T-helper 2 cell (primary cell): ENCODE measurements around the gene TTLL3.
"Not testable (repeated sequence)": the region's sequence is repeated elsewhere in the genome, so short reads cannot be mapped to it uniquely, and the experiment has no call there.

Experiments
- DNase-seq, 5 experiments: peaks; one replicate each; pipeline versions ENCODE4 v3.0.0 to v3.0.0-alpha.2; 2012 to 2022

Gene TTLL3

DNA sequence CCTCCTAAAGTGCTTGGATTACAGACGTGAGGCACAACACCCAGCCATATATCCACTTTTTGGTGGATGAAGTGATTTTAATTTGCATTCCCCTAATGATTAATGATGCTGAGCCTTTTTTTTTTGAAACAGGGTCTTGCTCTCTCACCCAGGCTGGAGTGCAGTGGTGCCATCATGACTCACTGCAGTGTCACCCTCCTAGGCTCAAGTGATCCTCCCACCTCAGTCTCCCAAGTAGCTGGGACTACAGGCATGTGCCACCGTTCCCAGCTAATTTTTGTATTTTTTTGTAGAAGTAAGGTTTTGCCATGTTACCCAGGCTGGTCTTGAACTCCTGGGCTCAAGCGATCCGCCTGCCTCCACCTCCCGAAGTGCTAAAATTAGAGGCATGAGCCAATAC is 62.0 kb downstream of the TTLL3 start:
- DNase-seq = not testable (repeated sequence)

DNA sequence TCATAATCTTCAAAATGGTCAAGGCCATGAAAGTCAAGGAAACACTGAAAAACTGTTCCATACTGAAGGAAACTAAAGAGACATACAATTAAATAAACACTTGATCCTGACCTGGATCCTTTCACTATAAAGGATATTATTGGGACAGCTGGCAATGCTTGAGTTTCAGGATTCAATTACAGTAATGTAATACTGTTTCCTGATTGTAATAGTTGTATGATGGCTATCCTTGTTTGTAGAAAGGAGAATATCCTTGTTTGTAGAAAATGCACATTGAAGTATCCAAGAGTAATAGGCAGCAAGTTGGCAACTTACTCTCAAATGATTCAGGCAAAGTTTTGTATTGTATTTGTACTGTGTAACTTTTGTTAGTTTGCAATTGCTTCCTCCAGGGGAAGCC is 65.4 kb downstream of the TTLL3 start:
- DNase-seq = no peak

DNA sequence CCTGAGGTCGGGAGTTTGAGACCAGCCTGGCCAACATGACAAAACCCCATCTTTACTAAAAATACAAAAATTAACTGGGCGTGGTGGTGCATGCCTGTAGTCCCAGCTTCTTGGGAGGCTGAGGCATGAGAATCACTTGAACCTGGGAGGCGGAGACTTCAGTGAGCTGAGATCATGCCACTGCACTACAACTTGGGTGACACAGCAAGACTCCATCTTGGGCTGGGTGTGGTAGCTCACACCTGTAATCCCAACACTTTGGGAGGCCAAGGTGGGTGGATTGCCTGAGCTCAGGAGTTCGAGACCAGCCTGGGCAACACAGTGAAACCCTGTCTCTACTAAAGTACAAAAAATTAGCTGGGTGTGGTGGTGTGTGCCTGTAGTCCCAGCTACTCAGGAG is 66.2 kb downstream of the TTLL3 start:
- DNase-seq = not testable (repeated sequence)

DNA sequence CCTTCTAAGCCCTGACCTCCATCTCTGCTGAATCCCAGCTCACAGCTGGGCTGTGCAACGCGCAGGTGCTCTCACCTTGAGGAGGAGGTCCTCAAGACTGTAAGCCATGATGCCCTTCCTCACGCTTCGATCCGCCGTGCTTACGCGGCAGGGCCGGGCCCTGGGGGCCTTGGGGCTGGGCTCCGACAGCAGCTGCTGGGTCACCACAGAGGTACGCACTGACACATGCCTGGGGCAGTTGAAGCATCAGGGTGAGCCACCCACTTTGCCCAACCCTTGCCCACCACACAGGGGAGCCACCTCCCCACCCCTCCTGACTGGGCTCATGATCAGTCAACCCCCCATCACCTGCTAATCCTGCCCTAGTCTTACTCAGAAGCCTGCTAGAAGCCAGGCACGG is 66.9 kb downstream of the TTLL3 start:
- DNase-seq = no peak

DNA sequence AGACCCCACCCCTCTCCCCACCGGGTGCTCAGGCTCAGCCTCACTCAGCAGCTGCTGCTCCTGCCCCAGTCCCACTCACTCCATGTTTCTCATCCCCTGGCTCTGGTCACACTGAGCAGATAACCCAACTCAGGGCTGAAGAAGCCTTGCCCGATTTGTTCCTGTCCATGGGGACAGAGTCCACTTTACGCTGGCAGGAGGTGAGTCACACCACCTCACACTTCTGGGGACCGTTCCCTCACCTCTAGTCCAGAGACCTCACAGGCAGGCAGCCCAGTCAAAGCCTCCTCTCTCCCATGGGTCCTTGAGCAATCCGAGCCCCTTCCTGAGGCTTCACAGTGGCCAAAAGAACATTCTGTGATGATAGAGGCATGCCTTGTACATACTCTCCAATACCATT is 68.6 kb downstream of the TTLL3 start:
- no peak for DNase-seq

DNA sequence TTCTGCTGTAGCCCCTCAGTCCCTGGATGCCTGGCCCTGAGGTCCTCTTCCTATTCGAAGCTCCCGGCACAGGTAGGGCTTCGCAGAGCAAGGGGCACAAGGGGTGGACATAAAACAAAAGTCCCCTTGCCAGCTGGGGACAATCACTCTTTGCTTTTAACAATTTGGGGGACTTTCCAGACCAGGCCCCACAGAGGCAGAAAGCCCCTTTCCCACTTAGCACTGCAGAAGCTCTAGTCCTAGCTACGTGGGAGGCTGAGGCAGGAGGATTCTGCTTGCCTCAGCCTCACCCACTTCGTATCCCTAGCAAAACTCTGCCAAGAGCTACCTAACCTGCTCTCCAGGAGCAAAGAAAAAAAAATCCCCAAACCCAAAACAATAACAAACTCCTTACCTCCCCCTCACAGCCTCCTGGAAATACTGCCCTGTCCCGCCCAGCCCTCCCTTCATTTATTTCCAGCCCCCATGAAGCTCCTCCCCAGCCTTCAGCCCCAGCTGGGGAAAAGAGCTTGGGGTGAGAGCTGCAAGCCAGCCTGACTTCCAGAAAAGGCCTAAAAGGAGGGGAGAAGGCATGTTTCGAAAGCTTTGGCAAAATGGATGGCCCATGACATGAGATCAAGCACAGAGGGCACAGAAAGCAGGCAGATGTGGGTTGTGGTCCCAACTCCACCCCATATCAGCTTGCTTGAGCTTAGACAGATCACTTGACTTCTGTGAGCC is 69.9 kb downstream of the TTLL3 start, which contains the start of gene CIDEC:
Gene CIDEC, minus strand, starts transcription at position 424 of the 720 bp plus-strand sequence. CDS start 1,767 bp downstream, outside the sequence.
- DNase-seq = no peak

DNA sequence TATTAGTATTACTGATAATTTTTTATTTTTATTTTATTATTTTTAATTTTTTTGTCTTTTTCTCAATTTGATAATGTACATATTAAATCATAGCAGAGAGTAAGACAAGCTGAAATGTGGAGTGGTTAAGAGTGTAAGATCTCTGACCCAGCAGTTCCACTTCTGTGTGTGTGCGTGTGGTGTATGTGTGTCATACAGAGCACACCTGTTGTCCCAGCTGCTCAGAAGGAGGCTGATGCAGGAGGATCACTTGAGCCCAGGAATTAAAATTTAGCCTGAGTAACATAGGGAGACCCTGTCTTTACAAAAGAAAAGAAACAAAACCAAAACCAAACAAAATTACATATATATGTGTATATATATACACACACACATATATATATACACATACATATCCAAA is 71.4 kb downstream of the TTLL3 start:
- no peak for DNase-seq

DNA sequence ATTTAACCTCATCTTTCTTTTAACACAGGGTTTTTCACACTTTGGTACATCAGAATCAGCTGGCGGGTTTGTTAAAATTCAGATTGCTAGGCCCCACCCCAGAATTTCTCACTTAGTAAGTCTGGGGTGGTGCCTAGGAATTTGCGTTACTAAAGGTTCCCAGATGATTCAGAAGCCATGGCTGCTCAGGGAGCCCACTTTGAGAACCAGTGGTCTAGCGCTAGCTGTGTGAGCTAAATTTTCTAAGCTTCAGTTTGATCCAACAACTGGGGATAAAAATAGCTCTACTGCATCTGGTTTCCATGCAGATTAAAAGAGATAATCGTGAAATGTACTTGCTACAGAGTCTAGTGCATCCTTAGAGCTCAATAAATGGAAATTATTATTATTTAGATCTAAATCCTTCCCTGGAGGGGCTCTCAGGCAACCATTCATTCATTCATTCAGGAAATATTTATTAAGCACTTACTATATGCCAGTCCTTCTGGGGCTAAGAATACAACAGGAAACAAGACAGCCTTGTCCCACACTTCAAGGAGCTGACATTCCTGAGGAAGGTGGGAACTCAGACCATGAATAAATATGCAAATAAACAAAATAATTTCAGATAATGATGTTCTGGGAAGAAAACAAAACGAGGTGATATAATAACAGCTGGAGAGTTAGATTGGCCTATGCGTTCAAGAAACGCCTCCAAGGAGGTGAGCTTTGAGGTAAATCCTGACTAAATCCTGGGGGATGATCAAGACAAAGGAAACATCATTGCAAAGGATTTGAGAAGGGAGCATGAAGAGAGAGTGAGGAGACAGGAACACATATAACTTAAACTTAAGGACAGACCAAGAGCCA is 73.9 kb downstream of the TTLL3 start:
- no peak for DNase-seq

DNA sequence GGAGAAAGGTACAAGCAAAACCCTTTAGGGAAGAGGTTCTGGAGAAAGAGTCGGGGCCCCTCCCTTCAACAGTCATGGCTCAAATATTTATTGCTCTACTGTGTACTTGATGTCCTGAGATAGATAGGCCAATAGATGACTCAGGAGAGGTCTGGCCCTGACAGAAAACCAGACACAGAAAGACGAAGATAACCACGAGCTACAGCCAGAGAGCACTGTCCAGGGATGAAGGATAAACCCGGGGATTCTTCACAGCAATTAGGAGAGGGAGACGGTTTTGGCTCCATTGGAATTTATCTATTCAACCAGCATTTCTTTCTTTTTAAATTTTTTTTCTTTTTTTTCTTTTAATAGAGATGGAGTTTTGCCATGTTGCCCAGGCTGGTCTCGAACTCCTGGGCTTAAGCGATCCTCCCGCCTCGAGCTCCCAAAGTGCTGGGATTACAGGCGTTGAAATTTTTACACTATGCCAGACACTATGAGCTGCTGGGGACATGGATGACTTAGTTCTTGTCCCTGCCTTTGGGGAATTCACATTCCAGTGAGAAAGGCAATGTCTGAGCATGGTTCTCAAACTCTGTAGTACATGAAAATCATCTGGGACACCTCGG is 74.6 kb downstream of the TTLL3 start:
- no peak for DNase-seq
